GM23338 (cell line): ENCODE results near the gene TMEM120B. TPM values are rescaled to one million over a fixed set of nuclear protein-coding genes. Genes with fewer than 3 reads are reported as not detected.

ENCODE experiments used
- ATAC-seq: fragments of 200-7000 bp; cut with Tn5 transposase; 3 replicates; pipeline ENCODE4 v1.9.1; 2020
- DNase-seq: peaks from one replicate; pipeline ENCODE4 v3.0.0-alpha.2; 2015; ENCODE audit warnings: low spot score
- H2AFZ ChIP-seq: fragments of 200-600 bp; sonication (generic); 2 replicates; pipeline ENCODE4 v1.8.0; 2016; ENCODE audit warnings: antibody characterized with exemption, mild to moderate bottlenecking, moderate library complexity
- H3F3A ChIP-seq: fragments of 200-600 bp; sonication (generic); replicated peaks from 2 replicates; pipeline ENCODE4 v1.8.0; 2017; ENCODE audit warnings: antibody characterized with exemption, mixed run types, low read depth
- H3K27ac ChIP-seq: fragments of 200-600 bp; sonication (generic); 2 replicates; pipeline ENCODE4 v1.6.1; 2016; ENCODE audit warnings: low read depth
- H3K27me3 ChIP-seq: fragments of 200-600 bp; sonication (generic); 2 replicates; pipeline ENCODE4 v1.8.0; 2016; ENCODE audit warnings: mild to moderate bottlenecking, mixed run types, moderate library complexity; ENCODE audit not compliant: insufficient read depth
- H3K36me3 ChIP-seq: fragments of 200-600 bp; sonication (generic); 2 replicates; pipeline ENCODE4 v1.8.0; 2016; ENCODE audit warnings: mild to moderate bottlenecking; ENCODE audit not compliant: insufficient read depth
- H3K4me1 ChIP-seq: fragments of 200-600 bp; sonication (generic); 2 replicates; pipeline ENCODE4 v1.8.0; 2016; ENCODE audit warnings: mild to moderate bottlenecking, moderate library complexity; ENCODE audit not compliant: insufficient read depth
- H3K4me2 ChIP-seq: fragments of 200-600 bp; sonication (generic); 2 replicates; pipeline ENCODE4 v1.7.1; 2017; ENCODE audit warnings: mixed run types
- H3K4me3 ChIP-seq: fragments of 200-600 bp; sonication (generic); 2 replicates; pipeline ENCODE4 v1.6.1; 2016; ENCODE audit warnings: mixed run types
- H3K79me2 ChIP-seq: fragments of 200-600 bp; sonication (generic); replicated peaks from 2 replicates; pipeline ENCODE4 v1.8.0; 2017; ENCODE audit warnings: mild to moderate bottlenecking; ENCODE audit not compliant: insufficient read depth
- H3K9me2 ChIP-seq: fragments of 200-600 bp; sonication (generic); 2 replicates; pipeline ENCODE4 v1.8.0; 2017; ENCODE audit not compliant: insufficient read depth
- H4K20me1 ChIP-seq: fragments of 200-600 bp; sonication (generic); replicated peaks from 2 replicates; pipeline ENCODE4 v1.8.0; 2017; ENCODE audit warnings: mild to moderate bottlenecking; ENCODE audit not compliant: insufficient read depth
- H3K27ac Mint-ChIP-seq: 2 replicates; pipeline ENCODE4 v1.8.0; 2020; ENCODE audit warnings: inconsistent platforms, mild to moderate bottlenecking, moderate library complexity, mixed read lengths
- H3K27me3 Mint-ChIP-seq: 3 replicates; pipeline ENCODE4 v1.8.0; 2022; ENCODE audit warnings: low read depth, mild to moderate bottlenecking, moderate library complexity, mixed read lengths, inconsistent platforms; ENCODE audit not compliant: insufficient read depth, poor library complexity
- H3K36me3 Mint-ChIP-seq: 3 replicates; pipeline ENCODE4 v1.8.0; 2021; ENCODE audit warnings: low read depth, mild to moderate bottlenecking, inconsistent platforms, moderate library complexity, mixed read lengths
- H3K4me1 Mint-ChIP-seq: 3 replicates; pipeline ENCODE4 v1.8.0; 2020; ENCODE audit warnings: mild to moderate bottlenecking, inconsistent platforms, mixed read lengths
- H3K4me3 Mint-ChIP-seq: 3 replicates; pipeline ENCODE4 v1.8.0; 2021; ENCODE audit warnings: moderate library complexity, mild to moderate bottlenecking, inconsistent platforms, mixed read lengths
- H3K9me3 Mint-ChIP-seq: 3 replicates; pipeline ENCODE4 v1.8.0; 2020; ENCODE audit warnings: moderate library complexity, mild to moderate bottlenecking, inconsistent platforms, mixed read lengths
- CREB1 ChIP-seq: fragments of 250-450 bp; sonication (Bioruptor Pico); IDR thresholded peaks from 2 replicates; pipeline ENCODE4 v1.5.0; 2020; ENCODE audit warnings: low read depth, mild to moderate bottlenecking, moderate library complexity
- CTCF ChIP-seq, 2 experiments: fragments of 200-600 bp in 1 of 2; sonication (generic) in 1 of 2; conservative IDR thresholded peaks; 2 replicates each; pipeline versions ENCODE4 v1.5.1 to v1.6.1; 2016 to 2017; ENCODE audit warnings: antibody characterized with exemption in 2 of 2, low read depth in 2 of 2, mild to moderate bottlenecking in 2 of 2, moderate library complexity in 1 of 2
- EZH2phosphoT487 ChIP-seq: fragments of 200-600 bp; sonication (generic); IDR thresholded peaks from one replicate; pipeline ENCODE4 v1.8.1; 2018; ENCODE audit warnings: antibody characterized with exemption; ENCODE audit not compliant: unreplicated experiment
- NANOG ChIP-seq: IDR thresholded peaks from 2 replicates; pipeline ENCODE4 v1.6.1; 2016; ENCODE audit warnings: antibody characterized with exemption, borderline replicate concordance
- STAT1 ChIP-seq: IDR thresholded peaks from one replicate; pipeline ENCODE4 v1.6.1; 2016; ENCODE audit warnings: antibody characterized with exemption; ENCODE audit not compliant: unreplicated experiment
- ZNF114 ChIP-seq: fragments of 250-450 bp; sonication (Bioruptor Pico); IDR thresholded peaks from 2 replicates; pipeline ENCODE4 v1.5.0; 2020; ENCODE audit warnings: mild to moderate bottlenecking, moderate library complexity
- polyA plus RNA-seq: library from polyadenylated mRNA; unstranded; fragments of >200 nt; fragmentation: Nextera tagmentation; extraction: Ambion mirVana; gene quantifications from 2 replicates; pipeline ENCODE4 v1.2.1, GENCODE V29; 2016
- total RNA-seq: library from RNA; depleted of rRNA; stranded (reverse); fragments of >200 nt; shearing (Covaris generic); gene quantifications from 2 replicates; pipeline ENCODE4 v1.2.3, GENCODE V29; 2014
- TF ChIP-seq, protein P1 (sequence below): IDR thresholded peaks from 2 replicates; pipeline ENCODE4 v1.6.1; 2016; ENCODE audit warnings: antibody characterized with exemption
- TF ChIP-seq, protein P2 (sequence below): fragments of 250-450 bp; sonication (Bioruptor Pico); IDR thresholded peaks from 2 replicates; pipeline ENCODE4 v1.5.0; 2020; ENCODE audit warnings: mild to moderate bottlenecking, moderate library complexity

TMEM120B gene
- total and polyA plus RNA-seq, 2 experiments from 2014 or later, result 15.0 to 36.0 TPM

GRCh38 chr12:121738340-121738858 lies 25.8 kb downstream of the TMEM120B start:
- peak; percentile 28; the same call in 1 of the 3 replicates for ATAC-seq
- H3K4me3 ChIP-seq, result no peak overlapping the region
- Mint-ChIP-seq H3K27ac (peak overlapping the region; percentile 47; the same call in 1 of the 2 replicates), H3K27me3 (peaks cover 2% of the 10 kb centered on the region), H3K4me3 (no peak overlapping the region), H3K36me3 (peaks cover 2% of the 10 kb centered on the region; the same call in 2 of the 3 replicates), H3K4me1 (peaks cover 7% of the 10 kb centered on the region), H3K9me3 (no peaks in the 10 kb centered on the region)
- H4K20me1 ChIP-seq, result peaks cover 8% of the 10 kb centered on the region
- no peak overlapping the region for H2AFZ ChIP-seq
- H3K4me1 ChIP-seq, result no peaks in the 10 kb centered on the region
- no peaks in the 10 kb centered on the region for H3K9me2 ChIP-seq
- peak overlapping the region; percentile 45; the same call in 1 of the 2 replicates for H3K27ac ChIP-seq
- H3K79me2 ChIP-seq, result peaks cover 12% of the 10 kb centered on the region
- H3K4me2 ChIP-seq, result no peak overlapping the region
- no peaks in the 10 kb centered on the region; the same call in 1 of the 2 replicates for H3F3A ChIP-seq
- no peak for DNase-seq
- no peaks in the 10 kb centered on the region for H3K36me3 ChIP-seq
- no peak for TF ChIP-seq CREB1 (CRISPR knock-in tag)
- no peak for TF ChIP-seq NANOG
- TF ChIP-seq, protein P1, sequence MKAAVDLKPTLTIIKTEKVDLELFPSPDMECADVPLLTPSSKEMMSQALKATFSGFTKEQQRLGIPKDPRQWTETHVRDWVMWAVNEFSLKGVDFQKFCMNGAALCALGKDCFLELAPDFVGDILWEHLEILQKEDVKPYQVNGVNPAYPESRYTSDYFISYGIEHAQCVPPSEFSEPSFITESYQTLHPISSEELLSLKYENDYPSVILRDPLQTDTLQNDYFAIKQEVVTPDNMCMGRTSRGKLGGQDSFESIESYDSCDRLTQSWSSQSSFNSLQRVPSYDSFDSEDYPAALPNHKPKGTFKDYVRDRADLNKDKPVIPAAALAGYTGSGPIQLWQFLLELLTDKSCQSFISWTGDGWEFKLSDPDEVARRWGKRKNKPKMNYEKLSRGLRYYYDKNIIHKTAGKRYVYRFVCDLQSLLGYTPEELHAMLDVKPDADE, result no peak
- TF ChIP-seq EZH2phosphoT487, result no peak
- TF ChIP-seq CTCF (conservative IDR thresholded peaks at IDR 0.05; ENCODE audit: low read depth in 2 of 2), result no peak
- no peak for TF ChIP-seq ZNF114 (CRISPR knock-in tag)
- TF ChIP-seq, protein P2, sequence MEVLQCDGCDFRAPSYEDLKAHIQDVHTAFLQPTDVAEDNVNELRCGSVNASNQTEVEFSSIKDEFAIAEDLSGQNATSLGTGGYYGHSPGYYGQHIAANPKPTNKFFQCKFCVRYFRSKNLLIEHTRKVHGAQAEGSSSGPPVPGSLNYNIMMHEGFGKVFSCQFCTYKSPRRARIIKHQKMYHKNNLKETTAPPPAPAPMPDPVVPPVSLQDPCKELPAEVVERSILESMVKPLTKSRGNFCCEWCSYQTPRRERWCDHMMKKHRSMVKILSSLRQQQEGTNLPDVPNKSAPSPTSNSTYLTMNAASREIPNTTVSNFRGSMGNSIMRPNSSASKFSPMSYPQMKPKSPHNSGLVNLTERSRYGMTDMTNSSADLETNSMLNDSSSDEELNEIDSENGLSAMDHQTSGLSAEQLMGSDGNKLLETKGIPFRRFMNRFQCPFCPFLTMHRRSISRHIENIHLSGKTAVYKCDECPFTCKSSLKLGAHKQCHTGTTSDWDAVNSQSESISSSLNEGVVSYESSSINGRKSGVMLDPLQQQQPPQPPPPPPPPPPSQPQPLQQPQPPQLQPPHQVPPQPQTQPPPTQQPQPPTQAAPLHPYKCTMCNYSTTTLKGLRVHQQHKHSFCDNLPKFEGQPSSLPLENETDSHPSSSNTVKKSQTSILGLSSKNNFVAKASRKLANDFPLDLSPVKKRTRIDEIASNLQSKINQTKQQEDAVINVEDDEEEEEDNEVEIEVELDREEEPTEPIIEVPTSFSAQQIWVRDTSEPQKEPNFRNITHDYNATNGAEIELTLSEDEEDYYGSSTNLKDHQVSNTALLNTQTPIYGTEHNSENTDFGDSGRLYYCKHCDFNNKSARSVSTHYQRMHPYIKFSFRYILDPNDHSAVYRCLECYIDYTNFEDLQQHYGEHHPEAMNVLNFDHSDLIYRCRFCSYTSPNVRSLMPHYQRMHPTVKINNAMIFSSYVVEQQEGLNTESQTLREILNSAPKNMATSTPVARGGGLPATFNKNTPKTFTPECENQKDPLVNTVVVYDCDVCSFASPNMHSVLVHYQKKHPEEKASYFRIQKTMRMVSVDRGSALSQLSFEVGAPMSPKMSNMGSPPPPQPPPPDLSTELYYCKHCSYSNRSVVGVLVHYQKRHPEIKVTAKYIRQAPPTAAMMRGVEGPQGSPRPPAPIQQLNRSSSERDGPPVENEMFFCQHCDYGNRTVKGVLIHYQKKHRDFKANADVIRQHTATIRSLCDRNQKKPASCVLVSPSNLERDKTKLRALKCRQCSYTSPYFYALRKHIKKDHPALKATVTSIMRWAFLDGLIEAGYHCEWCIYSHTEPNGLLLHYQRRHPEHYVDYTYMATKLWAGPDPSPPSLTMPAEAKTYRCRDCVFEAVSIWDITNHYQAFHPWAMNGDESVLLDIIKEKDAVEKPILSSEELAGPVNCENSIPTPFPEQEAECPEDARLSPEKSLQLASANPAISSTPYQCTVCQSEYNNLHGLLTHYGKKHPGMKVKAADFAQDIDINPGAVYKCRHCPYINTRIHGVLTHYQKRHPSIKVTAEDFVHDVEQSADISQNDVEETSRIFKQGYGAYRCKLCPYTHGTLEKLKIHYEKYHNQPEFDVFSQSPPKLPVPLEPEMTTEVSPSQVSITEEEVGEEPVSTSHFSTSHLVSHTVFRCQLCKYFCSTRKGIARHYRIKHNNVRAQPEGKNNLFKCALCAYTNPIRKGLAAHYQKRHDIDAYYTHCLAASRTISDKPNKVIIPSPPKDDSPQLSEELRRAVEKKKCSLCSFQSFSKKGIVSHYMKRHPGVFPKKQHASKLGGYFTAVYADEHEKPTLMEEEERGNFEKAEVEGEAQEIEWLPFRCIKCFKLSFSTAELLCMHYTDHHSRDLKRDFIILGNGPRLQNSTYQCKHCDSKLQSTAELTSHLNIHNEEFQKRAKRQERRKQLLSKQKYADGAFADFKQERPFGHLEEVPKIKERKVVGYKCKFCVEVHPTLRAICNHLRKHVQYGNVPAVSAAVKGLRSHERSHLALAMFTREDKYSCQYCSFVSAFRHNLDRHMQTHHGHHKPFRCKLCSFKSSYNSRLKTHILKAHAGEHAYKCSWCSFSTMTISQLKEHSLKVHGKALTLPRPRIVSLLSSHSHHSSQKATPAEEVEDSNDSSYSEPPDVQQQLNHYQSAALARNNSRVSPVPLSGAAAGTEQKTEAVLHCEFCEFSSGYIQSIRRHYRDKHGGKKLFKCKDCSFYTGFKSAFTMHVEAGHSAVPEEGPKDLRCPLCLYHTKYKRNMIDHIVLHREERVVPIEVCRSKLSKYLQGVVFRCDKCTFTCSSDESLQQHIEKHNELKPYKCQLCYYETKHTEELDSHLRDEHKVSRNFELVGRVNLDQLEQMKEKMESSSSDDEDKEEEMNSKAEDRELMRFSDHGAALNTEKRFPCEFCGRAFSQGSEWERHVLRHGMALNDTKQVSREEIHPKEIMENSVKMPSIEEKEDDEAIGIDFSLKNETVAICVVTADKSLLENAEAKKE, result no peak
- no peak for TF ChIP-seq STAT1
- H3K27me3 ChIP-seq, result no peaks in the 10 kb centered on the region
